ENCODE data around the gene TMCO2. TPM values are rescaled to one million over a fixed set of nuclear protein-coding genes. Genes with fewer than 3 reads are reported as not detected.

TMCO2 gene
- total RNA-seq, 1 experiment from 2014 or later = not detected

DNA sequence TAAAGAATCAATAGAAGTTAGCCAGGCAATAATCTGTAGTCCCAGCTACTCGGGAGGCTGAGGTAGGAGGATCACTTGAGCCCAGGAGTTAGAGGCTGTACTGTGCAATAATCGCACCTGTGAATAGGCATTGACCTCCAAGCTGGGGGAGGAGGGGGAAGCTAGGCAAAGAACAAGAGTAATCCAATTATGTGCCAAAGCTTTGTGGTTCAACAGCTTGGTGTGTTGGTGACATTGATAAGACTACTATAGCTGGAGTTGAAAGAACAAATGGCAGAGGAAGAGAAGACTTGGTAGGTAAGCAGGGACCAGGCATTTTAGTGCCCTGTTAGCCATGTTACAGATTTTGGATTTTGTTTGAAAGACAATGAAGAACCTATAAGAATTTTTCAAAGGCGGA lies 2.1 kb upstream of the TMCO2 start:
- CTCF ChIA-PET = no interaction called here
- no peak overlapping the region for H3K4me3 ChIP-seq (ENCODE audit: low read depth, low read length)
- intact Hi-C loops (cut with micrococcal nuclease; ENCODE audit: unreplicated experiment) = no loop called here
- Mint-ChIP-seq H3K36me3 (ENCODE audit: insufficient read depth, unreplicated experiment) (peaks cover 5% of the 10 kb centered on the region), H3K4me1 (ENCODE audit: low read depth, unreplicated experiment) (no peaks in the 10 kb centered on the region), H3K4me3 (ENCODE audit: unreplicated experiment) (no peak overlapping the region), H3K27me3 (ENCODE audit: insufficient read depth, unreplicated experiment) (no peaks in the 10 kb centered on the region), H3K9me3 (ENCODE audit: unreplicated experiment) (no peaks in the 10 kb centered on the region), H3K27ac (ENCODE audit: unreplicated experiment) (peak overlapping the region; percentile 88)
- no peak for DNase-seq
- H3K4me1 ChIP-seq = peaks cover 23% of the 10 kb centered on the region
- H3K27me3 ChIP-seq (replicated peaks; ENCODE audit: control insufficient read depth, insufficient read depth, low read length) = no peaks in the 10 kb centered on the region
- H3K36me3 ChIP-seq (ENCODE audit: control insufficient read depth, insufficient read depth, low read length) = no peaks in the 10 kb centered on the region
- POLR2A ChIA-PET = no interaction called here
- no peaks in the 10 kb centered on the region for H3K9me3 ChIP-seq
- TF ChIP-seq, protein P1, sequence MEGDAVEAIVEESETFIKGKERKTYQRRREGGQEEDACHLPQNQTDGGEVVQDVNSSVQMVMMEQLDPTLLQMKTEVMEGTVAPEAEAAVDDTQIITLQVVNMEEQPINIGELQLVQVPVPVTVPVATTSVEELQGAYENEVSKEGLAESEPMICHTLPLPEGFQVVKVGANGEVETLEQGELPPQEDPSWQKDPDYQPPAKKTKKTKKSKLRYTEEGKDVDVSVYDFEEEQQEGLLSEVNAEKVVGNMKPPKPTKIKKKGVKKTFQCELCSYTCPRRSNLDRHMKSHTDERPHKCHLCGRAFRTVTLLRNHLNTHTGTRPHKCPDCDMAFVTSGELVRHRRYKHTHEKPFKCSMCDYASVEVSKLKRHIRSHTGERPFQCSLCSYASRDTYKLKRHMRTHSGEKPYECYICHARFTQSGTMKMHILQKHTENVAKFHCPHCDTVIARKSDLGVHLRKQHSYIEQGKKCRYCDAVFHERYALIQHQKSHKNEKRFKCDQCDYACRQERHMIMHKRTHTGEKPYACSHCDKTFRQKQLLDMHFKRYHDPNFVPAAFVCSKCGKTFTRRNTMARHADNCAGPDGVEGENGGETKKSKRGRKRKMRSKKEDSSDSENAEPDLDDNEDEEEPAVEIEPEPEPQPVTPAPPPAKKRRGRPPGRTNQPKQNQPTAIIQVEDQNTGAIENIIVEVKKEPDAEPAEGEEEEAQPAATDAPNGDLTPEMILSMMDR (IDR thresholded peaks at IDR 0.05; ENCODE audit: insufficient read depth in 1 of 2, low read depth in 1 of 2, low read length in 1 of 2, severe bottlenecking in 1 of 2, unreplicated experiment in 1 of 2) = no peak
- BruUV-seq (replicated peaks) = no TSS peak

DNA sequence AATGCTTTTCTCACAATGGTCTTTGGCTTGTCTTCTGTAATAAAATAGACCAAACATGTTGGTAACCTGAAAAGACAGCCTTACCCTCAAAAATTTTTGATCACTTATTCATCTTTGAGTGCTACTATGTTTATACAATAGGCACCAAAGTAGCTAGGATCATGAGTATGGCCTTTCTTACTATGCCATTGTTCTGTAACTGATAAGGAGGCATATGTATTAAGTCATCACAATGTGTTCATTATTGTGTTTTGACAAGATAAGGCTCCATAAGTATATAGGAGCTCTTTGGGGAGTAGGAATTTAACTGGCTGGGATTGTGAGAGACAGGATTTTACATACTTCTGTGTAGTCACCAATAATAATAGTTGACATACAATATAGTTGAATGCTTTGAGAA lies 675 bp downstream of the TMCO2 start:
- no peaks in the 10 kb centered on the region for H3K4me1 Mint-ChIP-seq (ENCODE audit: low read depth, unreplicated experiment)
- no peaks in the 10 kb centered on the region for H3K9me3 Mint-ChIP-seq (ENCODE audit: unreplicated experiment)

DNA sequence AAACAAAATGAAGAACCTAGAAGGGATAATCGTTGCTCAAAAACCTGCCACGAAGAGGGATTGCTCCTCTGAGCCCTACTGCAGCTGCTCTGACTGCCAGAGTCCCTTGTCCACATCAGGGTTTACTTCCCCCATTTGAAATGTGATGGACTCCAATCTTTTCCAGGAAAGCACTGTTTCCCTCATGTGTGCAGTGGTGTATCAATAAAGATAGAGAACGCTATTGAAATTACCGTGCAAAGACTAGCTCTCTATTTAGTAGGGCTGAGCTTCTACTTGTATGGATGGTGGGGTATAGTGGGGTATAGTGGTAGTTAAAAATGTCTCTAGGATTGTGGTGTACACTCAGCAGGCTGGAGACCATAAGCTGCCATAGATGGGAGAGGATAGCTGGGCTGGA lies 3.7 kb downstream of the TMCO2 start:
- BruUV-seq (replicated peaks) = no TSS peak
- H3K9me3 ChIP-seq = no peaks in the 10 kb centered on the region
- POLR2A ChIA-PET = no interaction called here
- Mint-ChIP-seq H3K4me1 (ENCODE audit: low read depth, unreplicated experiment) (peaks cover 6% of the 10 kb centered on the region), H3K4me3 (ENCODE audit: unreplicated experiment) (no peak overlapping the region), H3K27me3 (ENCODE audit: insufficient read depth, unreplicated experiment) (no peaks in the 10 kb centered on the region), H3K9me3 (ENCODE audit: unreplicated experiment) (no peaks in the 10 kb centered on the region), H3K36me3 (ENCODE audit: insufficient read depth, unreplicated experiment) (peaks cover 7% of the 10 kb centered on the region), H3K27ac (ENCODE audit: unreplicated experiment) (no peak overlapping the region)
- CTCF ChIA-PET = no interaction called here
- intact Hi-C loops (cut with micrococcal nuclease; ENCODE audit: unreplicated experiment) = loop anchor here (10.0 kb wide), 1 partner anchor 63 kb away; the partner anchor contains the start of gene COL9A2
- H3K36me3 ChIP-seq (ENCODE audit: control insufficient read depth, insufficient read depth, low read length) = no peaks in the 10 kb centered on the region
- H3K27me3 ChIP-seq (replicated peaks; ENCODE audit: control insufficient read depth, insufficient read depth, low read length) = no peaks in the 10 kb centered on the region
- TF ChIP-seq, protein P1 (IDR thresholded peaks at IDR 0.05; ENCODE audit: insufficient read depth in 1 of 2, low read depth in 1 of 2, low read length in 1 of 2, severe bottlenecking in 1 of 2, unreplicated experiment in 1 of 2) = no peak
- DNase-seq = no peak
- peaks cover 18% of the 10 kb centered on the region for H3K4me1 ChIP-seq
- H3K4me3 ChIP-seq (ENCODE audit: low read depth, low read length) = no peak overlapping the region

More for the DNA sequence above, 675 bp downstream of the TMCO2 start:
- DNase-seq = no peak
- H3K27me3 ChIP-seq (replicated peaks; ENCODE audit: control insufficient read depth, insufficient read depth, low read length) = no peaks in the 10 kb centered on the region
- Mint-ChIP-seq H3K27me3 (ENCODE audit: insufficient read depth, unreplicated experiment) (no peaks in the 10 kb centered on the region), H3K36me3 (ENCODE audit: insufficient read depth, unreplicated experiment) (peaks cover 5% of the 10 kb centered on the region), H3K27ac (ENCODE audit: unreplicated experiment) (no peak overlapping the region), H3K4me3 (ENCODE audit: unreplicated experiment) (no peak overlapping the region)
- H3K9me3 ChIP-seq = no peaks in the 10 kb centered on the region
- intact Hi-C loops (cut with micrococcal nuclease; ENCODE audit: unreplicated experiment) = no loop called here
- TF ChIP-seq, protein P1 (IDR thresholded peaks at IDR 0.05; ENCODE audit: insufficient read depth in 1 of 2, low read depth in 1 of 2, low read length in 1 of 2, severe bottlenecking in 1 of 2, unreplicated experiment in 1 of 2) = no peak
- peaks cover 18% of the 10 kb centered on the region for H3K4me1 ChIP-seq
- ChIA-PET POLR2A (no interaction called here), CTCF (interaction anchor here (1.0 to 1.2 kb wide), 2 partner anchors 90 to 104 kb away, joined by 3 to 4 read pairs; no protein-coding TSS in a partner anchor)
- no peaks in the 10 kb centered on the region for H3K36me3 ChIP-seq (ENCODE audit: control insufficient read depth, insufficient read depth, low read length)
- no TSS peak for BruUV-seq (replicated peaks)
- no peak overlapping the region for H3K4me3 ChIP-seq (ENCODE audit: low read depth, low read length)
